ENCODE results near the gene ANKS1B.

The ANKS1B gene

DNA sequence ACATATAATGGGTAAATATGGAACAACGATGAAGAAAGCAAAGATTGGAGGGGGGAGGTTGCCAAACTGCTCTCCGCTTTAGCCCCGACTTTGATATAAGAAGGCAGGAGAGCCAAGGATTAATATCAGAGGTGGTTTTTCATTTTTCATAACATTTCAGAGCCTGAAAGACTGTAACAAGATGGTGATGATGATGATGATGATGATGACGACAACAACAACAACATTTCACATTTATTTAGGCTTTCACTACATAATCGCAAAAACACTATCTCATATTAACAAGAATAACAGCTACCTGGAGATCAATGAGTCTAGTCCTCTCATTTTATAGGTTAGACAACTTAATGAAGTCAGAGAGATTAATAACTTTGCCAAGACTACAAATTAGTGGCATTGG is 86.1 kb downstream of the ANKS1B start:
- TF ChIP-seq, protein P1, sequence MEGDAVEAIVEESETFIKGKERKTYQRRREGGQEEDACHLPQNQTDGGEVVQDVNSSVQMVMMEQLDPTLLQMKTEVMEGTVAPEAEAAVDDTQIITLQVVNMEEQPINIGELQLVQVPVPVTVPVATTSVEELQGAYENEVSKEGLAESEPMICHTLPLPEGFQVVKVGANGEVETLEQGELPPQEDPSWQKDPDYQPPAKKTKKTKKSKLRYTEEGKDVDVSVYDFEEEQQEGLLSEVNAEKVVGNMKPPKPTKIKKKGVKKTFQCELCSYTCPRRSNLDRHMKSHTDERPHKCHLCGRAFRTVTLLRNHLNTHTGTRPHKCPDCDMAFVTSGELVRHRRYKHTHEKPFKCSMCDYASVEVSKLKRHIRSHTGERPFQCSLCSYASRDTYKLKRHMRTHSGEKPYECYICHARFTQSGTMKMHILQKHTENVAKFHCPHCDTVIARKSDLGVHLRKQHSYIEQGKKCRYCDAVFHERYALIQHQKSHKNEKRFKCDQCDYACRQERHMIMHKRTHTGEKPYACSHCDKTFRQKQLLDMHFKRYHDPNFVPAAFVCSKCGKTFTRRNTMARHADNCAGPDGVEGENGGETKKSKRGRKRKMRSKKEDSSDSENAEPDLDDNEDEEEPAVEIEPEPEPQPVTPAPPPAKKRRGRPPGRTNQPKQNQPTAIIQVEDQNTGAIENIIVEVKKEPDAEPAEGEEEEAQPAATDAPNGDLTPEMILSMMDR (IDR thresholded peaks at IDR 0.05; ENCODE audit: unreplicated experiment in 3 of 3) = no peak
- Mint-ChIP-seq H3K9me3 (no peaks in the 10 kb centered on the region), H3K4me3 (no peak overlapping the region), H3K27me3 (ENCODE audit: low read depth) (no peaks in the 10 kb centered on the region), H3K36me3 (ENCODE audit: low read depth) (no peaks in the 10 kb centered on the region), H3K27ac (no peak overlapping the region), H3K4me1 (no peaks in the 10 kb centered on the region)

DNA sequence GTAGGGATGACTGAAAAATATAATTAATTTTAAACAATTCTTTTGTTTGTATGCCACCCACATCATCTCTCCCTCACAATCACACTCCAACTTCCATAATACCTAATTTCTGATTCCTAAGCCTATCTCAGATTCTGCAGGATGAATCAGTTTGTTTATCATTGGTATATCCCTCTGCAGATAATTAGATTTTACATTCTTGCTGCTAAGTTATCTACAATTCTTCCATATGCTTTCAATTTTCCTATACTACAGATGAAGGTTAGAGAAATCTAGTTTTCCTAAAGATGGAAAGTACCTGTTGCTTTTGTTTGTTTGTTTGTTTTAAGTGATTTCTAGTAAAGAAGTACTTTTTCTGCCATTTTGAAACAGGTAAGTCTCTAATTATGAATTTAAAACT is 105.3 kb downstream of the ANKS1B start:
- H3K4me1 Mint-ChIP-seq = no peaks in the 10 kb centered on the region
- no peak overlapping the region for H3K4me3 Mint-ChIP-seq
- H3K27ac Mint-ChIP-seq = no peak overlapping the region
- no peaks in the 10 kb centered on the region for H3K27me3 Mint-ChIP-seq (ENCODE audit: low read depth)
- no peaks in the 10 kb centered on the region for H3K36me3 Mint-ChIP-seq (ENCODE audit: low read depth)
- no peaks in the 10 kb centered on the region for H3K9me3 Mint-ChIP-seq
- TF ChIP-seq, protein P1 (IDR thresholded peaks at IDR 0.05; ENCODE audit: unreplicated experiment in 3 of 3) = no peak

DNA sequence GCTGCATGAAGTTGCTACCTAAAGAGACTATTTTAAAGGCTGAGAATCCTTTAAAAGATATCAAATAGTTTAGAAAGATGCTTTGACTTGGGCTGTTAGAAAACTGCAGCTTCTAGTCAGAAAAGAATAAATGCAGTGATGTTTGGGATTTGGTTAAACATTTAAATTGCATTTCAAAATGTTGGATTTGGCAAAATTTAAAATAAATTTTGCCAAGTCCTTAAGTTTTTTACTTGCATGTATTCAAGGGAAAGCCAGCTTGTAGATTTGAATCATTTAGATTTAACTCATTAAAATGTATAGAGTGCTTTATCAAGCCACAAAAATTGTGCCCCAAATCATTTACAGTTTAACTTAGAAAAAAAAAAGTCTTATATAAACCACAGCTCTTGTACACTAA is 109.7 kb downstream of the ANKS1B start:
- H3K27ac Mint-ChIP-seq = no peak overlapping the region
- no peak overlapping the region for H3K4me3 Mint-ChIP-seq
- TF ChIP-seq, protein P1 (IDR thresholded peaks at IDR 0.05; ENCODE audit: unreplicated experiment in 3 of 3) = no peak

DNA sequence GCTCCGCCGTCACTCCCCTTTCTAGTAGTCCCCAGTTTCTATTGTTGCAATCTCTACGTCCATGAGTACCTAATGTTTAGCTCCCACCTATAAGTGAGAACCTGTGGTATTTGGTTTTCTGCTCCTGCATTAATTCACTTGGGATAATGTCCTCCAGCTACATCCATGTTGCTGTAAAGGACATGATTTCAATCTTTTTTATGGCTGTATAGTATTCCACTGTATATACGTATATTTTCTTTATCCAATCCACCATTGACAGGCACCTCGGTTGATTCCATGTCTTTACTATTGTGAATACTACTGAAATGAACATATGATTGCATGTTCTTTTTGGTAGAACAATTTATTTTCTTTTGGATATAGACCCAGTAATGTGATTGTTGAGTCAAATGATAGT is 114.7 kb downstream of the ANKS1B start:
- no peak overlapping the region for H3K27ac Mint-ChIP-seq
- TF ChIP-seq, protein P1 (IDR thresholded peaks at IDR 0.05; ENCODE audit: unreplicated experiment in 3 of 3) = no peak

More for the DNA sequence above, 109.7 kb downstream of the ANKS1B start:
- Mint-ChIP-seq H3K9me3 (no peaks in the 10 kb centered on the region), H3K36me3 (ENCODE audit: low read depth) (no peaks in the 10 kb centered on the region), H3K4me1 (no peaks in the 10 kb centered on the region), H3K27me3 (ENCODE audit: low read depth) (no peaks in the 10 kb centered on the region)

DNA sequence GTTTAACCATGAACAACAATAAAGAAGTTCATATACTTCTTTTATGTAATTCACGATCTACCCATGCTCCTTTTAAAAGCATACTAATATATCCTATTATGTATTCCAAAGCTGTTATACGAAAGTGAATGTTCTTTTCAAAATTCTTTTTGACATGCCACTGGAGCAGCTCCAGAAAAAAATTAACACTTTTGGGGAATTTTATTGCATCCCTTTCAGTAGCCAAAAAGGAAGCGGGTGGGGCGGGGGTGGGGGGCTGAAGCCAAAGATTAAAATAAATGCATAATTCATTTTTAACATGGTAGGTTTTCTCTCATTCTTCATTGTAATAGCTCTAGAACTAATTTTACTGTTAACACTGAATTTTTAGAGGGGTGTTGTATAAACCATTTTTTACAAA is 123.0 kb downstream of the ANKS1B start:
- TF ChIP-seq, protein P1 (IDR thresholded peaks at IDR 0.05; ENCODE audit: unreplicated experiment in 3 of 3) = no peak
- Mint-ChIP-seq H3K27ac (no peak overlapping the region), H3K4me3 (no peak overlapping the region), H3K27me3 (ENCODE audit: low read depth) (no peaks in the 10 kb centered on the region), H3K4me1 (no peaks in the 10 kb centered on the region), H3K36me3 (ENCODE audit: low read depth) (no peaks in the 10 kb centered on the region), H3K9me3 (no peaks in the 10 kb centered on the region)

More for the DNA sequence above, 114.7 kb downstream of the ANKS1B start:
- Mint-ChIP-seq H3K27me3 (ENCODE audit: low read depth) (no peaks in the 10 kb centered on the region), H3K9me3 (no peaks in the 10 kb centered on the region), H3K36me3 (ENCODE audit: low read depth) (no peaks in the 10 kb centered on the region), H3K4me1 (no peaks in the 10 kb centered on the region), H3K4me3 (no peak overlapping the region)

DNA sequence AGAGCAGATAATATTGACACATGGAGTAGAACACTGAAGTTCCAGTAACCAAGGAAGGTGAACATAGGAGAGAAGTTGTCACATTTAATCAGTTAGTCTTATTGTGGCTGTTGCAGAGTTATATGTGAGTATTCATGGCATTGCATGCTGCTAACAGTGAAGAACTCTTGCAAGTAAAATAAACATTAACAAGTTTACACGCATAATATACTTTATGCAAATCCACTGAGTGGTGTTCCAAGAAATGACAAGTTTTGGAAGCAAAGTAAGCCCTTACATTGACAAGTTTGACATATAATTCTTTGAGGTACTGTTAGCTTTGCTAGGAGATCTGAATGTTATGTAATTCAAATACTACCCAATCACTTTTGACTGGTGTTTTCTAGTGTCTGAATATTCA is 125.6 kb downstream of the ANKS1B start:
- H3K9me3 Mint-ChIP-seq = peaks cover 4% of the 10 kb centered on the region

More for the DNA sequence above, 125.6 kb downstream of the ANKS1B start:
- TF ChIP-seq, protein P1 (IDR thresholded peaks at IDR 0.05; ENCODE audit: unreplicated experiment in 3 of 3) = no peak
- H3K4me3 Mint-ChIP-seq = no peak overlapping the region
- H3K27me3 Mint-ChIP-seq (ENCODE audit: low read depth) = no peaks in the 10 kb centered on the region
- H3K27ac Mint-ChIP-seq = no peak overlapping the region
- no peaks in the 10 kb centered on the region for H3K4me1 Mint-ChIP-seq
- no peaks in the 10 kb centered on the region for H3K36me3 Mint-ChIP-seq (ENCODE audit: low read depth)
